ENCODE data around the gene VSIR. TPM values are rescaled to one million over a fixed set of nuclear protein-coding genes. Genes with fewer than 3 reads are reported as not detected.

The VSIR gene
- total and polyA plus RNA-seq, 9 of the 15 experiments (the other 6 are each of a cell fraction or from before 2014, with no cell fraction given): 0.14 to 20.5 (median 9.3) TPM

GRCh38 chr10:71704816-71705215, 68.5 kb downstream of the VSIR start:
- BruUV-seq (replicated peaks): no TSS peak
- intact Hi-C loops (cut with micrococcal nuclease): loop anchor here (5.0 to 10.0 kb wide), 2 partner anchors 83 to 190 kb away; no protein-coding TSS in a partner anchor
- H3K4me1 ChIP-seq (replicated peaks in 1 of 2; ENCODE audit: control insufficient read depth in 2 of 2, insufficient read depth in 2 of 2, low read length in 2 of 2): peaks cover 4 to 54% of the 10 kb centered on the region in 2 experiments; a peak in 4 of 5 replicates
- no peaks in the 10 kb centered on the region for H4K20me1 ChIP-seq (replicated peaks; ENCODE audit: control insufficient read depth, insufficient read depth, low read length)
- no peaks in the 10 kb centered on the region for H3K9me3 ChIP-seq (replicated peaks; ENCODE audit: control insufficient read depth, insufficient read depth, low read depth, low read length)
- FAIRE-seq (no peak), DNase-seq (ENCODE audit: extremely low read depth in 1 of 4, low spot score in 3 of 4) (no peak), ATAC-seq (no peak)
- H3K9ac ChIP-seq (ENCODE audit: insufficient read depth in 1 of 2, low read depth in 2 of 2, low read length in 2 of 2): peak overlapping the region in 1 of 2 experiments; percentile 18; a peak in 2 of 4 replicates
- in situ Hi-C loops (cut with MboI): loop anchor here (5.0 to 10.0 kb wide), 2 partner anchors 320 to 393 kb away; no protein-coding TSS in a partner anchor
- H3K79me2 ChIP-seq (ENCODE audit: control insufficient read depth, insufficient read depth, low read length): no peaks in the 10 kb centered on the region
- H3K9me1 ChIP-seq (ENCODE audit: control insufficient read depth, insufficient read depth, low read length): no peaks in the 10 kb centered on the region
- CTCF ChIA-PET (ENCODE audit: low intra/inter-chr PET ratio): interaction anchor here (0.8 kb wide), 1 partner anchor 192 kb away, joined by 4 read pairs; no protein-coding TSS in a partner anchor
- POLR2A ChIA-PET: interaction anchor here (1.0 to 1.1 kb wide), 2 partner anchors 11 to 118 kb away, joined by 3 read pairs; no protein-coding TSS in a partner anchor
- H3K4me2 ChIP-seq (ENCODE audit: insufficient read depth, low read length): no peak overlapping the region
- no peaks in the 10 kb centered on the region for H3K27me3 ChIP-seq (ENCODE audit: control insufficient read depth in 2 of 2, insufficient read depth in 2 of 2, low read length in 2 of 2)
- H3K36me3 ChIP-seq (ENCODE audit: control insufficient read depth, insufficient read depth, low read length): no peaks in the 10 kb centered on the region
- TF ChIP-seq ZBTB5 (IDR thresholded peaks at IDR 0.05): no peak
- no peak for TF ChIP-seq PTTG1 (tag; IDR thresholded peaks at IDR 0.05; ENCODE audit: low read depth)
- no peak for TF ChIP-seq CEBPG (CRISPR knock-in tag; IDR thresholded peaks at IDR 0.05)
- no peak for TF ChIP-seq CEBPG (tag; conservative IDR thresholded peaks at IDR 0.05 in 1 of 2, IDR thresholded peaks at IDR 0.05 in 1 of 2)
- TF ChIP-seq HLTF (IDR thresholded peaks at IDR 0.05): no peak
- no peak for TF ChIP-seq MCM3 (IDR thresholded peaks at IDR 0.05)
- TF ChIP-seq HNRNPK (IDR thresholded peaks at IDR 0.05; ENCODE audit: low read depth, low read length, poor library complexity, severe bottlenecking): no peak
- TF ChIP-seq RUNX1 (IDR thresholded peaks at IDR 0.05; ENCODE audit: low read depth): no peak
- no peak overlapping the region for H3K4me3 ChIP-seq
- WGBS (ENCODE audit: insufficient coverage, low coverage, missing lambda C conversion rate): 73% methylated on average over 18 of the region's 18 CpGs
- no peak overlapping the region for H2AFZ ChIP-seq (ENCODE audit: low read depth, low read length)
- H3K27ac ChIP-seq (ENCODE audit: extremely low read depth, low read depth, low read length): no peak overlapping the region
